ENCODE measurements around the gene SCYGR3. TPM values are rescaled to one million over a fixed set of nuclear protein-coding genes. Genes with fewer than 3 reads are reported as not detected.

The SCYGR3 gene
- total RNA-seq, 1 experiment from 2014 or later = not detected

DNA sequence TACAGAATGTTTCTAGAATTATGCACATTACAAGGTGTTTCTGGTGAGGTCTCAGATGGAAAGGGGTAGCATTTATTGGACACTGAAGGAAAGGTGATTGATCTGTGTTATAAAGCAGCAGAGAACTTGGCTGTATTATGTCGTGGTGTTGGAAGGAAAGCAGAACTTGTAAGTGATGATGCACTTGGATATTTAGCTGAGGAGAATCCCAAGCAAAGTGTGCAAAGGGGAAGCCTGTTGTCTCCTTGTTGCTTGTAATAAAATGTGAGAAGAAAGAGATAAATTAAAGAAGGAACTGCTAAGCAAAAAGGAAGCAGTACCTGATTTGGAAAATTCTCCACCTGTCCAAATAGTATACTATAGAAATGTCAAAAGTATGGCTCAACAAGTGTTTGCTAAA lies 39.8 kb upstream of the SCYGR3 start:
- TF ChIP-seq, protein P1, sequence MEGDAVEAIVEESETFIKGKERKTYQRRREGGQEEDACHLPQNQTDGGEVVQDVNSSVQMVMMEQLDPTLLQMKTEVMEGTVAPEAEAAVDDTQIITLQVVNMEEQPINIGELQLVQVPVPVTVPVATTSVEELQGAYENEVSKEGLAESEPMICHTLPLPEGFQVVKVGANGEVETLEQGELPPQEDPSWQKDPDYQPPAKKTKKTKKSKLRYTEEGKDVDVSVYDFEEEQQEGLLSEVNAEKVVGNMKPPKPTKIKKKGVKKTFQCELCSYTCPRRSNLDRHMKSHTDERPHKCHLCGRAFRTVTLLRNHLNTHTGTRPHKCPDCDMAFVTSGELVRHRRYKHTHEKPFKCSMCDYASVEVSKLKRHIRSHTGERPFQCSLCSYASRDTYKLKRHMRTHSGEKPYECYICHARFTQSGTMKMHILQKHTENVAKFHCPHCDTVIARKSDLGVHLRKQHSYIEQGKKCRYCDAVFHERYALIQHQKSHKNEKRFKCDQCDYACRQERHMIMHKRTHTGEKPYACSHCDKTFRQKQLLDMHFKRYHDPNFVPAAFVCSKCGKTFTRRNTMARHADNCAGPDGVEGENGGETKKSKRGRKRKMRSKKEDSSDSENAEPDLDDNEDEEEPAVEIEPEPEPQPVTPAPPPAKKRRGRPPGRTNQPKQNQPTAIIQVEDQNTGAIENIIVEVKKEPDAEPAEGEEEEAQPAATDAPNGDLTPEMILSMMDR (conservative IDR thresholded peaks at IDR 0.05) = no peak
- no peak for DNase-seq
- Histone ChIP-seq H3K79me2 (ENCODE audit: insufficient read depth, low read length) (no peaks in the 10 kb centered on the region), H2BK20ac (ENCODE audit: low read depth, low read length, poor library complexity, severe bottlenecking) (no peak overlapping the region), H3K18ac (ENCODE audit: insufficient read length, low read depth, low read length) (no peak overlapping the region), H4K91ac (ENCODE audit: insufficient read length, low read depth, low read length) (no peak overlapping the region), H3K79me1 (ENCODE audit: insufficient read depth, low read depth, low read length, poor library complexity, severe bottlenecking) (no peaks in the 10 kb centered on the region), H2BK15ac (ENCODE audit: low read depth, low read length) (no peak overlapping the region), H3K56ac (ENCODE audit: insufficient read length, low read depth, low read length) (no peak overlapping the region), H3K9me3 (ENCODE audit: control insufficient read depth, low read depth, low read length) (no peaks in the 10 kb centered on the region), H2BK5ac (ENCODE audit: insufficient read length, low read length) (no peak overlapping the region), H3T11ph (ENCODE audit: low read length) (no peak overlapping the region), H2BK12ac (ENCODE audit: insufficient read length, low read depth, low read length) (no peak overlapping the region), H4K8ac (replicated peaks; ENCODE audit: insufficient read length, low read depth, low read length) (no peak overlapping the region), H3K14ac (ENCODE audit: insufficient read depth, low read length) (no peak overlapping the region), H3K23ac (ENCODE audit: insufficient read length, low read depth, low read length) (no peak overlapping the region), H2AFZ (ENCODE audit: low read length) (no peak overlapping the region), H2BK120ac (ENCODE audit: low read depth, low read length, poor library complexity, severe bottlenecking) (no peak overlapping the region), H3K27me3 (ENCODE audit: insufficient read depth, low read length) (no peaks in the 10 kb centered on the region), H3K4me2 (ENCODE audit: insufficient read depth, insufficient read length, low read length) (no peak overlapping the region), H3K4me1 (ENCODE audit: insufficient read depth, low read length) (no peaks in the 10 kb centered on the region), H2AK5ac (ENCODE audit: insufficient read length, low read length) (no peak overlapping the region), H3K9ac (ENCODE audit: extremely low read depth, insufficient read length, low read length) (no peak overlapping the region), H3K4ac (ENCODE audit: low read depth, low read length) (no peak overlapping the region), H4K5ac (ENCODE audit: insufficient read length, low read depth, low read length) (no peak overlapping the region), H3K23me2 (ENCODE audit: insufficient read length, low read depth, low read length, poor library complexity, severe bottlenecking) (no peaks in the 10 kb centered on the region), H4K20me1 (ENCODE audit: control insufficient read depth, insufficient read depth, insufficient read length) (no peaks in the 10 kb centered on the region), H3K27ac (ENCODE audit: insufficient read length, low read depth, low read length) (no peak overlapping the region)
- H3K9me3 Mint-ChIP-seq = no peaks in the 10 kb centered on the region
- H3K27me3 Mint-ChIP-seq (ENCODE audit: low read depth) = no peaks in the 10 kb centered on the region
- no peaks in the 10 kb centered on the region; a peak in 1 of 4 replicates for H3K4me1 Mint-ChIP-seq
- no peaks in the 10 kb centered on the region for H3K36me3 Mint-ChIP-seq (ENCODE audit: insufficient read depth in 1 of 3, low read depth in 3 of 3)
- no peak overlapping the region for H3K27ac Mint-ChIP-seq
- no peak overlapping the region for H3K4me3 Mint-ChIP-seq
- WGBS (ENCODE audit: extremely low coverage, insufficient read length, low lambda C conversion rate) = no CpG with 5 or more reads among the region's 1 CpG
